HG03097 (cell line): ENCODE results near the gene KIAA1217.

Experiments
- ATAC-seq: cut with Tn5 transposase; IDR thresholded peaks from one replicate; pipeline ENCODE4 v1.9.1; 2021; ENCODE audit not compliant: unreplicated experiment, low FRiP score

KIAA1217 gene

GRCh38 chr10:24207781-24208611, 942 bp upstream of the KIAA1217 start:
- no peak for ATAC-seq

- ATAC-seq = peak; percentile 43
Observed at GRCh38 chr10:24209432-24209771, 464 bp downstream of the KIAA1217 start.

GRCh38 chr10:24209946-24210491, 1.1 kb downstream of the KIAA1217 start:
- peak; percentile 58 for ATAC-seq

- ATAC-seq = no peak
Observed at GRCh38 chr10:24210501-24210900, 1.6 kb downstream of the KIAA1217 start.

GRCh38 chr10:24213266-24213665, 4.3 kb downstream of the KIAA1217 start:
- ATAC-seq = no peak

GRCh38 chr10:24213881-24214280, 4.9 kb downstream of the KIAA1217 start:
- ATAC-seq = no peak

- ATAC-seq = no peak
Observed at GRCh38 chr10:24214762-24215161, 5.8 kb downstream of the KIAA1217 start.

GRCh38 chr10:24215196-24215595, 6.3 kb downstream of the KIAA1217 start:
- no peak for ATAC-seq

GRCh38 chr10:24215603-24216002, 6.7 kb downstream of the KIAA1217 start:
- ATAC-seq = no peak

GRCh38 chr10:24219963-24220362, 11.0 kb downstream of the KIAA1217 start:
- no peak for ATAC-seq

GRCh38 chr10:24223341-24223740, 14.4 kb downstream of the KIAA1217 start:
- ATAC-seq = no peak

- ATAC-seq = no peak
Observed at GRCh38 chr10:24223953-24224352, 15.0 kb downstream of the KIAA1217 start.

- ATAC-seq = no peak
Observed at GRCh38 chr10:24228642-24229041, 19.7 kb downstream of the KIAA1217 start.

- ATAC-seq = no peak
Observed at GRCh38 chr10:24229909-24230308, 21.0 kb downstream of the KIAA1217 start.

GRCh38 chr10:24231200-24231599, 22.3 kb downstream of the KIAA1217 start:
- no peak for ATAC-seq

- ATAC-seq = no peak
Observed at GRCh38 chr10:24234784-24235183, 25.8 kb downstream of the KIAA1217 start.

GRCh38 chr10:24235471-24235870, 26.5 kb downstream of the KIAA1217 start:
- ATAC-seq = no peak

GRCh38 chr10:24237801-24238395, 29.0 kb downstream of the KIAA1217 start:
- no peak for ATAC-seq

- ATAC-seq = no peak
Observed at GRCh38 chr10:24238519-24239247, 29.7 kb downstream of the KIAA1217 start.

GRCh38 chr10:24239289-24240040, 30.5 kb downstream of the KIAA1217 start:
- no peak for ATAC-seq
